CD14-positive monocyte (primary cell): Measurements from ENCODE around the gene FNDC5. TPM values are rescaled to one million over a fixed set of nuclear protein-coding genes. Genes with fewer than 3 reads are reported as not detected.
A peak's percentile ranks its signal among the peaks of the same experiment; 100 is the strongest.

ENCODE experiments used
- DNase-seq, 3 donors: peaks; one replicate each; pipeline ENCODE4 v3.0.0-alpha.2; 2011 to 2022
- H2AFZ ChIP-seq: 2 replicates; pipeline ENCODE4 v1.6.0; 2012; ENCODE audit warnings: mild to moderate bottlenecking, low read depth, low read length, inconsistent platforms; ENCODE audit not compliant: insufficient read depth, poor library complexity, severe bottlenecking
- H3K27ac ChIP-seq, 2 donors: 1 replicate in 1 of 2; 2 replicates in 1 of 2; pipeline ENCODE4 v1.5.1; 2012 to 2013; ENCODE audit warnings: low read length in 2 of 2, control low read depth in 1 of 2, inconsistent platforms in 1 of 2, low read depth in 1 of 2, mild to moderate bottlenecking in 1 of 2
- H3K27me3 ChIP-seq, 2 donors: one replicate each; pipeline versions ENCODE4 v1.6.0 to v1.6.1; 2011 to 2013; ENCODE audit warnings: low read length in 2 of 2; ENCODE audit not compliant: control insufficient read depth in 2 of 2, insufficient read depth in 2 of 2
- H3K36me3 ChIP-seq, 2 donors: replicated peaks in 1 of 2; 1 replicate in 1 of 2; 2 replicates in 1 of 2; pipeline versions ENCODE4 v1.5.1 to v1.6.1; 2012 to 2013; ENCODE audit warnings: low read length in 2 of 2, control low read depth in 1 of 2, inconsistent platforms in 1 of 2, mild to moderate bottlenecking in 1 of 2; ENCODE audit not compliant: insufficient read depth in 2 of 2, control insufficient read depth in 1 of 2
- H3K4me1 ChIP-seq, 2 donors: 1 replicate in 1 of 2; 2 replicates in 1 of 2; pipeline versions ENCODE4 v1.5.1 to v1.6.1; 2012 to 2013; ENCODE audit warnings: low read length in 2 of 2, control low read depth in 1 of 2, inconsistent platforms in 1 of 2, mild to moderate bottlenecking in 1 of 2, moderate library complexity in 1 of 2; ENCODE audit not compliant: insufficient read depth in 2 of 2, control insufficient read depth in 1 of 2
- H3K4me2 ChIP-seq: replicated peaks from 2 replicates; pipeline ENCODE3; 2012; ENCODE audit warnings: low read length, moderate library complexity, mild to moderate bottlenecking; ENCODE audit not compliant: poor library complexity, severe bottlenecking; ENCODE audit errors: extremely low read depth
- H3K4me3 ChIP-seq, 3 experiments: fragments of 200-600 bp in 1 of 3; sonication (generic) in 1 of 3; replicated peaks in 1 of 3; 1 replicate in 2 of 3; 2 replicates in 1 of 3; pipeline ENCODE4 v1.5.1; 2011 to 2013; ENCODE audit warnings: low read length in 3 of 3, mild to moderate bottlenecking in 3 of 3, control low read depth in 2 of 3, low read depth in 2 of 3, inconsistent platforms in 1 of 3, moderate library complexity in 1 of 3
- H3K79me2 ChIP-seq: 2 replicates; pipeline ENCODE4 v1.6.0; 2012; ENCODE audit warnings: mild to moderate bottlenecking, control low read depth, inconsistent platforms, low read length, moderate library complexity; ENCODE audit not compliant: insufficient read depth
- H3K9ac ChIP-seq: 2 replicates; pipeline ENCODE4 v1.6.0; 2017; ENCODE audit warnings: low read length, mild to moderate bottlenecking; ENCODE audit not compliant: insufficient read depth, poor library complexity, severe bottlenecking
- H3K9me3 ChIP-seq, 2 donors: replicated peaks in 1 of 2; 1 replicate in 1 of 2; 2 replicates in 1 of 2; pipeline versions ENCODE4 v1.5.1 to v1.6.1; 2012 to 2013; ENCODE audit warnings: low read length in 2 of 2, control low read depth in 1 of 2; ENCODE audit not compliant: control insufficient read depth in 1 of 2, insufficient read depth in 1 of 2
- H4K20me1 ChIP-seq: 2 replicates; pipeline ENCODE4 v1.6.0; 2012; ENCODE audit warnings: mild to moderate bottlenecking, low read length, control low read depth, moderate library complexity; ENCODE audit not compliant: insufficient read depth
- H3K27ac Mint-ChIP-seq, 7 donors: one replicate each; pipeline ENCODE4 v1.8.0; 2020; ENCODE audit warnings: mild to moderate bottlenecking in 7 of 7, mixed read lengths in 7 of 7, moderate library complexity in 6 of 7, inconsistent platforms in 2 of 7
- H3K27me3 Mint-ChIP-seq, 3 donors: one replicate each; pipeline ENCODE4 v1.8.0; 2021 to 2022; ENCODE audit warnings: low read depth in 3 of 3, mild to moderate bottlenecking in 3 of 3, mixed read lengths in 3 of 3, moderate library complexity in 3 of 3, inconsistent platforms in 1 of 3
- H3K36me3 Mint-ChIP-seq, 2 donors: one replicate each; pipeline ENCODE4 v1.8.0; 2020; ENCODE audit warnings: mixed read lengths in 2 of 2, inconsistent platforms in 1 of 2, mild to moderate bottlenecking in 1 of 2
- H3K4me1 Mint-ChIP-seq: one replicate; pipeline ENCODE4 v1.8.0; 2020; ENCODE audit warnings: mild to moderate bottlenecking, mixed read lengths
- H3K4me3 Mint-ChIP-seq, 2 donors: one replicate each; pipeline ENCODE4 v1.8.0; 2020; ENCODE audit warnings: mild to moderate bottlenecking in 2 of 2, mixed read lengths in 2 of 2, moderate library complexity in 1 of 2
- H3K9me3 Mint-ChIP-seq, 7 donors: one replicate each; pipeline ENCODE4 v1.8.0; 2020 to 2022; ENCODE audit warnings: mixed read lengths in 7 of 7, mild to moderate bottlenecking in 6 of 7, moderate library complexity in 6 of 7, inconsistent platforms in 2 of 7
- WGBS: methylation state at CpG from one replicate; pipeline ENCODE4 v1.1.5; 2013; ENCODE audit warnings: missing lambda C conversion rate; ENCODE audit not compliant: insufficient coverage; 5-methylcytosine and 5-hydroxymethylcytosine counted together
- intact Hi-C, 2 donors: fragments of 100-400 bp; cut with micrococcal nuclease; formaldehyde crosslinking; loops; one replicate each; pipeline versions ENCODE4 v1.15.0 to v1.15.1; 2023
- polyA plus RNA-seq, 3 donors: library from polyadenylated mRNA; depleted of rRNA in 1 of 3; unstranded in 2 of 3; stranded (reverse) in 1 of 3; fragments of 300-500 nt in 2 of 3; fragments of >200 nt in 1 of 3; fragmentation: Illumina TruSeq in 2 of 3; gene quantifications; 1 replicate in 2 of 3; 2 replicates in 1 of 3; pipeline ENCODE4 v1.2.3, GENCODE V29; 2012 to 2021
- TF ChIP-seq, protein P1 (sequence below): fragments of 200-600 bp; IDR thresholded peaks from one replicate; pipeline ENCODE4 v1.8.0; 2022; ENCODE audit warnings: antibody characterized with exemption, mild to moderate bottlenecking

Gene FNDC5
- polyA plus RNA-seq, 3 donors = not detected

DNA sequence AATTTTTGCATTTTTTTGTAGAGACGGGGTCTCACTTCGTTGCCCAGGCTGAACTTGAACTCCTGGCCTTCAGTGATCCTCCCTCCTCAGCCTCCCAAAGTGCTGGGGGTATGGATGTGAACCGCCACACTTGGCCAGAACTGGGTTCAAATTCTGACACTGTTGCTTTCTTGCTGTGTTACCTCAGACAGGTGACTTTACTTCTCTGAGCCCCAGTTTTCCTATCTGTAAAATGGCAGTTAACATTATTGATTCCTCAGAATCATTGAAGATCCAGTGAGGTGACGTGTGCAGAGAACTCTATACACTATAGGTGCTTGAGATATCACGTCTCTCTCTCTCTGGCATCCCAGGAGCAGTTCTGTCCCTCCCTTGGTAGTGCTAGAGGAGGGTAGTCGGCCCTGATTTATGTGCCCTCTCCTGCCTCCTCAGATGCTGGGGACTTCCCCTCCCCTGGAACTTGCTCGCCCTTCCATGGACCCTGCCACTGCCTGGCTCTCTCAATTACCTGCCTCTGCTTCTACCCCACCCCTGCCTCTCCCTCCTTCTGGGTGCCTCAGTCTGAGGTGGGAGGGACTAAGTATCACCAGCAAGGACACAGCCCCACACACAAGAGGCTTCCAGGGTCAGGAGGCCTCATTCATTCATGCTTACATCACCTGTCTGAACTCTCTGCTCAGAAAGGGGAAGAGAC, 12.8 kb upstream of the FNDC5 start:
- H3K27me3 Mint-ChIP-seq = peaks cover 50 to 59% (median 51%) of the 10 kb centered on the region in 3 donors
- H3K27me3 ChIP-seq = peaks cover 4 to 61% of the 10 kb centered on the region in 2 donors

GRCh38 chr1:32881871-32882850, 11.4 kb upstream of the FNDC5 start:
- H3K36me3 Mint-ChIP-seq = no peaks in the 10 kb centered on the region
- no peaks in the 10 kb centered on the region for H3K4me1 Mint-ChIP-seq
- TF ChIP-seq, protein P1, sequence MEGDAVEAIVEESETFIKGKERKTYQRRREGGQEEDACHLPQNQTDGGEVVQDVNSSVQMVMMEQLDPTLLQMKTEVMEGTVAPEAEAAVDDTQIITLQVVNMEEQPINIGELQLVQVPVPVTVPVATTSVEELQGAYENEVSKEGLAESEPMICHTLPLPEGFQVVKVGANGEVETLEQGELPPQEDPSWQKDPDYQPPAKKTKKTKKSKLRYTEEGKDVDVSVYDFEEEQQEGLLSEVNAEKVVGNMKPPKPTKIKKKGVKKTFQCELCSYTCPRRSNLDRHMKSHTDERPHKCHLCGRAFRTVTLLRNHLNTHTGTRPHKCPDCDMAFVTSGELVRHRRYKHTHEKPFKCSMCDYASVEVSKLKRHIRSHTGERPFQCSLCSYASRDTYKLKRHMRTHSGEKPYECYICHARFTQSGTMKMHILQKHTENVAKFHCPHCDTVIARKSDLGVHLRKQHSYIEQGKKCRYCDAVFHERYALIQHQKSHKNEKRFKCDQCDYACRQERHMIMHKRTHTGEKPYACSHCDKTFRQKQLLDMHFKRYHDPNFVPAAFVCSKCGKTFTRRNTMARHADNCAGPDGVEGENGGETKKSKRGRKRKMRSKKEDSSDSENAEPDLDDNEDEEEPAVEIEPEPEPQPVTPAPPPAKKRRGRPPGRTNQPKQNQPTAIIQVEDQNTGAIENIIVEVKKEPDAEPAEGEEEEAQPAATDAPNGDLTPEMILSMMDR = no peak
- Histone ChIP-seq H3K4me2 (no peak overlapping the region), H3K9me3 (peaks cover 0 to 3% of the 10 kb centered on the region in 2 donors), H2AFZ (no peak overlapping the region), H3K27me3 (peaks cover 4 to 48% of the 10 kb centered on the region in 2 donors), H3K27ac (no peak overlapping the region), H3K36me3 (no peaks in the 10 kb centered on the region), H3K4me1 (no peaks in the 10 kb centered on the region), H3K4me3 (no peak overlapping the region), H3K9ac (no peak overlapping the region), H4K20me1 (no peaks in the 10 kb centered on the region), H3K79me2 (no peaks in the 10 kb centered on the region)
- intact Hi-C loops = no loop called here
- WGBS = 45% methylated on average over 15 of the region's 22 CpGs
- H3K9me3 Mint-ChIP-seq = peaks cover 0 to 5% (median 3%) of the 10 kb centered on the region in 7 donors
- no peak overlapping the region for H3K27ac Mint-ChIP-seq
- H3K4me3 Mint-ChIP-seq = no peak overlapping the region
- no peak for DNase-seq
- peaks cover 44 to 54% (median 46%) of the 10 kb centered on the region in 3 donors for H3K27me3 Mint-ChIP-seq

More for the DNA sequence above, 12.8 kb upstream of the FNDC5 start:
- Histone ChIP-seq H3K4me3 (no peak overlapping the region), H3K4me1 (no peaks in the 10 kb centered on the region), H3K4me2 (no peak overlapping the region), H3K27ac (no peak overlapping the region), H3K79me2 (no peaks in the 10 kb centered on the region), H3K9ac (no peak overlapping the region), H2AFZ (no peak overlapping the region), H4K20me1 (no peaks in the 10 kb centered on the region), H3K9me3 (peaks cover 0 to 4% of the 10 kb centered on the region in 2 donors), H3K36me3 (no peaks in the 10 kb centered on the region)
- Mint-ChIP-seq H3K9me3 (peaks cover 0 to 10% (median 3%) of the 10 kb centered on the region in 7 donors), H3K4me3 (peak overlapping the region in 1 of 2 donors; percentile 72), H3K27ac (peak overlapping the region in 1 of 7 donors; percentile 20), H3K4me1 (no peaks in the 10 kb centered on the region), H3K36me3 (no peaks in the 10 kb centered on the region)
- intact Hi-C loops = no loop called here
- DNase-seq = no peak
- WGBS = 80% methylated on average over 2 of the region's 7 CpGs
- TF ChIP-seq, protein P1 = no peak
